GM12865 (cell line): ENCODE measurements around the gene MAN2B2.

Source experiments
- DNase-seq: peaks from one replicate; pipeline ENCODE4 v3.0.0; 2010; ENCODE audit warnings: low read depth
- H3K4me3 ChIP-seq: 2 replicates; pipeline ENCODE4 v1.5.1; 2011; ENCODE audit warnings: mild to moderate bottlenecking, low read depth, low read length, control low read depth
- TF ChIP-seq, protein P1 (sequence below): IDR thresholded peaks from 2 replicates; pipeline ENCODE4 v1.5.1; 2011; ENCODE audit warnings: low read length, control low read depth, low read depth, inconsistent platforms; ENCODE audit not compliant: insufficient read depth; ENCODE audit errors: missing control alignments

The MAN2B2 gene

DNA sequence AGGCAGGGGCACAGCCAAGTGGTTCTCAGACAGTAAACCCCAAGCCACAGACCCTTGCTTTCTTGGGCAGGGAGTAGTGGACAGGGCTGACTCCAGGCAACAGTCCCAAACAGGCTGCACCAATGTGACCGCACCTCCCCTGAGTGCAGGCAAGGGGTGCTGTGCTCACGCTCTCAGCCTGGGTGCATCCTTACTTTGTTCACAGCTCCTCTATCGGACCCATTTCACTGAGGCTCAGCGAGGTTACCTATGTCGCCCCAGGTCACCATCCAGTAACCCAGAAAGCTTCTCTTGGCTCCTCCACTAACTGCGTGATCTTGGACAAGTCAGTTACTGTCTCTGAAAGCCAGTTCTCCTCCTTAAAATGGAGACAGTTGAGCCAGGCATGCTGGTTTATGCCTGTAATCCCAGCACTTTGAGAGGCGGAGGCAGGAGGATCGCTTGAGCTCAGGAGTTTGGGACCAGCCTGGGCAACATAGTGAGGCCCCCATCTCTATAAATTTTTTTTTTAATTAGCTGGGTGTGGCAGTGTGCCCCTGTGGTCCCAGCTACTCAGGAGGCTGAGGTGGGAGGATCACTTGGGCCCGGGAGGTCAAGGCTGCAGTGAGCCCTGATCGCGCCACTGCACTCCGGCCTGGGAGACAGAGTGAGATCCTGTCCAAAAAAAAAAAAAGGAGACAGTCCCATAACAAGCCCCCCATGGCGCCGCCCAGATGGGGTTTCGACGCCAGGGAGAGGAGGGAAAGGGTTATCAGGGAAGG, 823 bp upstream of the MAN2B2 start:
- TF ChIP-seq, protein P1, sequence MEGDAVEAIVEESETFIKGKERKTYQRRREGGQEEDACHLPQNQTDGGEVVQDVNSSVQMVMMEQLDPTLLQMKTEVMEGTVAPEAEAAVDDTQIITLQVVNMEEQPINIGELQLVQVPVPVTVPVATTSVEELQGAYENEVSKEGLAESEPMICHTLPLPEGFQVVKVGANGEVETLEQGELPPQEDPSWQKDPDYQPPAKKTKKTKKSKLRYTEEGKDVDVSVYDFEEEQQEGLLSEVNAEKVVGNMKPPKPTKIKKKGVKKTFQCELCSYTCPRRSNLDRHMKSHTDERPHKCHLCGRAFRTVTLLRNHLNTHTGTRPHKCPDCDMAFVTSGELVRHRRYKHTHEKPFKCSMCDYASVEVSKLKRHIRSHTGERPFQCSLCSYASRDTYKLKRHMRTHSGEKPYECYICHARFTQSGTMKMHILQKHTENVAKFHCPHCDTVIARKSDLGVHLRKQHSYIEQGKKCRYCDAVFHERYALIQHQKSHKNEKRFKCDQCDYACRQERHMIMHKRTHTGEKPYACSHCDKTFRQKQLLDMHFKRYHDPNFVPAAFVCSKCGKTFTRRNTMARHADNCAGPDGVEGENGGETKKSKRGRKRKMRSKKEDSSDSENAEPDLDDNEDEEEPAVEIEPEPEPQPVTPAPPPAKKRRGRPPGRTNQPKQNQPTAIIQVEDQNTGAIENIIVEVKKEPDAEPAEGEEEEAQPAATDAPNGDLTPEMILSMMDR: no peak
- peak overlapping the region; percentile 98 for H3K4me3 ChIP-seq
- DNase-seq: no peak

DNA sequence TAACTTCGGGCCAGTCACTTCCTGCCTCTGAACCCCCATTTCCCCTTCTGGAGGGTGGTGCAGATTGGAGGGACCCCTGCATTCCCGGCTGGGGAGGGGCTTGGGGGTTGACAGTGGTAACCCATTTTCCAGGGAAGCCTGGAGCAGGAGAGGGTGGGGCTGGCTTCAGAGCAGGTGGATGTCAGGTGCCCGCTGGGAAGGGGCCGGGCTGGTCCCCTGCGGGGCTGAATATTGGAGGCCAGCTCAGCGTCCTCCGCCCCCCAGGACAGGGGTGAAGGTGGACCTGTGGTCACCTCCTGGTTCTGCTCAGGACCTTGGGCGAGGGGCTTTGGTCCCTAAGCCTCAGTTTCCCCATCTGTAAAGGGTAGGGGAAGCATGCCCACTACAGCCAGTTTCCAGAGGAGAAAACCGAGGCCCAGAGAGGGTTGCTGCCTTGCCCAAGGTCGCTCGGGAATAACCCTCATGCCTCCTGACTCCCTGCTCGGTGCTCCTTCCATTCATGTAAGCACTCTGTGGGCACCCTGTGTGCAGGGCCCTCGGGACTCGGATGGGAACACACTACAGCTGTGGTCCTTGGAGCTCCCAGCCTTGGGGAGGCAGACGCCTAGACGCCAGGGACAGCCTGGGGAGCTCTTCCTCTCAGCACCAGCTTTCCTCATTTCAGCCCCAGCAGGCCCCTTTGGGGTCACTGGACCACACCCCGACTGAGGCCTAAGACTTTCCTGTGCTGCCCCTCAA, 683 bp downstream of the MAN2B2 start:
- TF ChIP-seq, protein P1: no peak
- H3K4me3 ChIP-seq: peak overlapping the region; percentile 98
- no peak for DNase-seq

DNA sequence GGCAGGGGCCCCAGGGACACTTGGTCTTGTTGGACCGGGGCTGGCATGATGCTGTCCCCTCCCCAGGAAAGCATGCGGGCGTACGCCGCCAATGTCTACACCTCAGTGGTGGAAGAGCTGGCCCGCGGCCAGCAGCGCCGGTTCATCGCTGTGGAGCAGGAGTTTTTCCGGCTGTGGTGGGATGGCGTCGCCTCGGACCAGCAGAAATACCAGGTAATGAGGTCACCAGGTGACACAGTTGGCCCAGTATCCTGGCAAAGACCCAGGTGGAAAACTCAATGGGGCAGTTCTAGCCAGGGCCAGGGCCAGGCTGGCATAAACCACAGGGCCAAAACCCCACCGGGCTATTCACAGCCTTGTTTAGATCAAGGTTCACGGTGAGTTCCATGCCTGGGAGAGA, 1.5 kb downstream of the MAN2B2 start:
- no peak overlapping the region for H3K4me3 ChIP-seq
- DNase-seq: no peak
- TF ChIP-seq, protein P1: no peak

DNA sequence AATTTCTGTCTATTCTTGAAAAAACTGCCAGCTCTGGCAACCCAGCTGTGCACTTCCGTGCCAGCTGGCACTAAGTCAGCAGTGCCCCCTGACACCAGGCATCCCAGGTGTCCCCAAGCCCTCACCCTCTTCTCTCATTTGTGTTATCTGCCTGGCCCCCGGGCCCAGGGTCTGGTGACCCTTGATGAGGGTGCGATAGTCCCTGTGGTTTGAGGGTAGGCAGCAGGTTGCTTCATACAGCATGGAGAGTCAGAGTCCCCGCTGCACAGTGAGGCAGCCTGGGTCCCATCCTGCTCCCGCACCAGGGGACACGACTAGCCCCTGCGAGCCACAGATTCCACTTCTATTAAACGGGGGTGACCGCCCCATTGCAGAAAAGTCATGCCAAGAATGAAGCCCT, 1.9 kb downstream of the MAN2B2 start:
- no peak for DNase-seq
- H3K4me3 ChIP-seq: no peak overlapping the region
- TF ChIP-seq, protein P1: no peak

DNA sequence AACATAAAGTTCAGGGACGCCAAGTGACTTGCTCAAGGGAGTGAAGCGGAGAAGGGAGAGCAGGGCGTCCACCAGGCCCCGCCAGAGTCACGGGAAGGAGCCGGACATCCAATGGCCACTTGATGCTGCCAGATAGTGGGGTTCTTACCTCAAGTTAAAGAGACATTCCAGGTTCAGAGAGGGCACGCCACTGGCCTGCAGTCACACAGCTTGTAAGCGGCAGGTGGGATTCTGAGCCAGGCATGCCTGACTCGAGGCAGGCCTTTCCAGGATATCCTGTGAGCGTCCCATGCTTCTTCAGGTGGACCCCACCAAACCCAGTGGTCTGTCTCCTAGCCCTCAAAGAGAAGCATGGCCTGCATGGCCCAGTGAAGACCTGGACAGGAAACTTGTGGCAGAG, 2.4 kb downstream of the MAN2B2 start:
- no peak for DNase-seq
- TF ChIP-seq, protein P1: no peak
- no peak overlapping the region for H3K4me3 ChIP-seq

DNA sequence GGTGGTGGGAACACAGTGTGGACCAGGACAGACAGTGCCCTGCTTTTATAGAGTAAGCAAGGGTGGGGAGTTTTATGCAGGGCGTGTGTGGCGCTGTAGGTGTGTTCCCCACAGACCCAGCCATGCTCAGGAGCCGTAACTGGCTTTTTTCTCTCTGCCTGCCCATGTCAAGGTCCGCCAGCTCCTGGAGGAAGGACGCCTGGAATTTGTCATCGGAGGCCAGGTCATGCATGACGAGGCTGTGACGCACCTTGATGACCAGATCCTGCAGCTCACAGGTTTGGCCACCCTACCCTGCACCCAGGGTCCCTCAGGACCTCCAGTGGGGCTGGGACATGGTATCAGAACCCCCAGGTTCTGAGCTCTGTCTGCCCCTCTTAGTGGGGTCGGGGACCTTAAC, 3.2 kb downstream of the MAN2B2 start:
- TF ChIP-seq, protein P1: no peak

DNA sequence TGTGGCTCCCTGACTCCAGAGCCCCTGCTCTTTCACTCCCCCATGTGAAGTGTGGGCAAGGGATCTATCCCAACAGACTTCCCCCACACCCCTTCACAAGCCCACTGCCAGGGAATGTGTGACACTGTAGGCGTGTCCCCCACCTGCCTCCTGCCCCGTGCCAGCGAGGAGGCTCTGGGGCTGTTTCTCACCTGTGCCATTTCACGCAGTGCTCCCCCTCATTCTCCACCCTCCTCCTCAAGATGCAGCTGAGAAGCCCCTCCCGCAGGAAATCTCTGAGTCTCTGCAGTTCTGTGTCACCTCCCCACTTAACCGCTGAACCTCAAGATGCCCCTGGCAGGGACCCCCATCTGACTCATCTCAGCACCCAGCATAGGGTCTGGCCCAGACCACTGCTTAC, 5.4 kb downstream of the MAN2B2 start:
- TF ChIP-seq, protein P1: no peak
- no peak overlapping the region for H3K4me3 ChIP-seq
- no peak for DNase-seq

More for the DNA sequence above, 3.2 kb downstream of the MAN2B2 start:
- no peak overlapping the region for H3K4me3 ChIP-seq
- no peak for DNase-seq
